Measurements from ENCODE around the gene OR52W1.
"Not testable (repeated sequence)": the region's sequence is repeated elsewhere in the genome, so short reads cannot be mapped to it uniquely, and the experiment has no call there.

OR52W1 gene

DNA sequence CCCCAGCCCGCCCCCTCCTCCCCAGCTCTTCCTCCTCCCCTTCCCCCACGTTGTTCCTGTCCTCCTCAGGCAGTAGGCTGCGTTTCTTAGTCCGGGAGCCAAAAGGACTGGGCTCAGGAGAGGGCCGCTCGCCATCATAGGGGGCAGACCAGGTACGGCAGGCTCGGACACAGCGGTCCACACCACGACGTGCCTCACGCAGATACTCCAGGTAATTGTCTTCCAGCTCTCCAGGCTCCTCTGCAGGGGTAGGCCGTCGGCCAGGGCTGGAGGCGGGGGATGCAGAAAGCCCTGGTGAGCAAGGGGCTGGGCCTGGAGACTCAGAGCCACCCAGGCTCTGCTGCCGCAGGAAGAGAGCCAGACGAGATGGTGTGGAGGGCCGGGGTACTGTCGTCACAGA is 18.7 kb downstream of the OR52W1 start:
- no peak for DNase-seq (ENCODE audit: low spot score)

DNA sequence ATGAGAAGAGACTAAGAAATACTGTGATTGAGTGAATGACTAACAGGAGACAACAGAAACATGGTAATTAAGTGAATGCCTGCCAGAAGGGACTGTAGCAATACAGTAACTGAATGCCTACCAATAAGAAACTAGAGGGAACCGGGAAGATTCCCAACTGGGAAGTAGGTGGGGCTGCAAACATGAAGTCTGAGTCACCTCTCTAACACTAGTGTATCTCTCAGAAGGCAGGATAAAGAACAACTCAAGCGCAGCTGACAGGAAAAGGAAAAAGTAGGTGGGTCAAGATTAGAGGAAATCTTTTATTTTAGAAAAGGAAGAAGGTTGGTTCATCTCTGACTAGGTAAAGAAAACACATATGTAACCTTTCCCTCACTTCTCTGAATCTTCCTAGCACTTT is 20.3 kb downstream of the OR52W1 start:
- no peak for DNase-seq (ENCODE audit: low spot score)

GRCh38 chr11:6223854-6224253 is 24.8 kb downstream of the OR52W1 start:
- DNase-seq (ENCODE audit: low spot score) = no peak

DNA sequence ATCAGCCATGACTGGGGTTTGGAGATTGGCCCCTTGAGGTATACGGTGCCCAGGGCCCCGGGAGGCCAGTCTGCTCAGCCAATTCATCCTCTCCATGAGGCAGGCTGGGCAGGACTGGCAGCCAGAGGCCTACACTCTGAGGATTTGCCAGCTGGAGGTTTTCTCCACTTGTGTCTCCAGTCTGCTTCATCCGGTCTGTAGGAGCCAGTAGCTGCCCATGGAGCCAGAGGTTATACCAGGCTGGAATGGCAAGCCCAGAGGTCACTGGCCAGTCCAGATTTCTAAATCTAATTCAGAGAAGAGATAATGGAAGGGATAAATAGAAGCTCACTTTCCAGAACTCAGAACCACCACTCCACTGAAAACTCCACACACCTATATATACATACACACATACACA is 25.4 kb downstream of the OR52W1 start:
- no peak for DNase-seq (ENCODE audit: low spot score)

GRCh38 chr11:6225024-6225423 is 26.0 kb downstream of the OR52W1 start:
- DNase-seq (ENCODE audit: low spot score) = no peak

DNA sequence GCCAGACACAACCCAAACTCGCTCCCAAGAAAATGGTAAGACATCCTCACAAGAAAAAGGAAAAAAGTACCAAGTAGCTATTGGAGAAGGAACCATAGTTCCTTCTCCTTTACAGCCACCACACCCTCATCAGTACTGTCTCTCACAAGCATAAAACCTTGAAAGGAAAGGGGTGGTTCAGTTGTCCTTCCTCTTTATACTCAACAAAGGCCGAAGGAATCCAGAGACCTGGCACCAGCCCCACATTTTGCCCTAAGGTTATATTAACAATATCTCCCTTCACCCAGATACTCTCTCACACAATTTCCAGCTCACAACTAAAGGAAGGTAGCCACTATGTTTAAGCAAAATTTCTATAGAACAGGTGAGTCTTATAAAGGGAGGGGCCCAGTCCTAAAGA is 26.9 kb downstream of the OR52W1 start:
- no peak for DNase-seq (ENCODE audit: low spot score)

DNA sequence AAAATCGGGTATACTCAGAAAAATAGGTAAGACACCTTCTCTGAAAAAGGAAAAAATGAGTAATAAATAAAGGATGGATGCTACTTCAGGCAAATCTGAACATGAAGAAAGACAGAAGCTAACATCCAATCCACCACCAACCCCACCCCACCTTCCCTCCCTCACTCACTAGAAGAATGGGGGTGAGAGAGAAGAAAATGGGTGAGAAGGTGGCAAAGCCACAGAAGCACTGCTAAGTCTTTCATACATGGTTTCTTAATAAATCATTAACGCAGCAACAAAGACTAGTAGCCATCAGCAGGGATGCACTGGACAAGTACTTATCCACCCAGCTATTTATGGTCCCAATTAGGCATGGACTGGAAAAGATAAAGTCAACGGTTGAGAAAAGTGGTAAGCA is 29.5 kb downstream of the OR52W1 start:
- DNase-seq (ENCODE audit: low spot score) = no peak

DNA sequence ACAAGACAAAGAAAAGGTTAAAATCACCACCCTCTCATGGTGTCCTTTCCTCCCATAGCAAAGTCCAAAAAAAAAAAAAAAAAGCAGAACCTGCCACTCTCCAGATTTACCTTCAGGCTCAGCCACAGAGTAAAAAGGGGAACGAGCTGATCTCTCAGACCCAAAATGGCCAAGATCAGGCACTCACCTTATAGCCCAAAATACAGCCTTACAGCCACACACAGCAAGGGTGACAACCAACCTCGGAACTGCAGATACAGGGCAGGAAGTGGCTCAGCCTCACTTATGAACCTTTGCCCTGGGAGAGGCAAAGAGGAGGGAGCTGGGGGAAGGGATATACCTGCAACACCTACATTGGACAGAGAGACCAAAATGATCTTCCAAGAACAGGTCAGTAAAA is 30.9 kb downstream of the OR52W1 start:
- no peak for DNase-seq (ENCODE audit: low spot score)

GRCh38 chr11:6232899-6233298 is 33.9 kb downstream of the OR52W1 start:
- no peak for DNase-seq (ENCODE audit: low spot score)

GRCh38 chr11:6233984-6234386 is 35.0 kb downstream of the OR52W1 start:
- no peak for DNase-seq (ENCODE audit: low spot score)

GRCh38 chr11:6234387-6235107 is 35.5 kb downstream of the OR52W1 start, which contains the start of gene FHIP1B:
FHIP1B (minus strand) TSS chr11:6234636; CDS start chr11:6224516, 10,120 bp downstream.
- peak; percentile 100 for DNase-seq (ENCODE audit: low spot score)

DNA sequence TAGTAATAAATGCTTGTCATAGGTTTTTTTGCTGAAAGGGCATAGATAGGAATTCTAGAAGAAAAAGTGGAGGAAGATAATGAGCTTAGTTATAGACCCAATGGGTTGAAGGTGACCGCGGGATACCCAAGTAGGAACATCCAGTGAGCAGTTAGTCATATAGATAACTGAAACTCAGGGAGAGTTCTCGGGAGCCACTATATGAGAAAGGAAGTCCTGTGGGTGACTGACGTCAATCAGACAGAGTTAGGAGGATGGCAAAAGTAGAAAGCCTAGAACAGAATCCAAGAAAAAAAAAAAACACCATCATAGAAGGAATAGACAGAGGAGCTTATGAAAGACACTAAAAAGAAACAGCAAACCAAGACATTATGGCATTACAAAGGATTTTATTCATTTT is 38.2 kb downstream of the OR52W1 start:
- no peak for DNase-seq (ENCODE audit: low spot score)

DNA sequence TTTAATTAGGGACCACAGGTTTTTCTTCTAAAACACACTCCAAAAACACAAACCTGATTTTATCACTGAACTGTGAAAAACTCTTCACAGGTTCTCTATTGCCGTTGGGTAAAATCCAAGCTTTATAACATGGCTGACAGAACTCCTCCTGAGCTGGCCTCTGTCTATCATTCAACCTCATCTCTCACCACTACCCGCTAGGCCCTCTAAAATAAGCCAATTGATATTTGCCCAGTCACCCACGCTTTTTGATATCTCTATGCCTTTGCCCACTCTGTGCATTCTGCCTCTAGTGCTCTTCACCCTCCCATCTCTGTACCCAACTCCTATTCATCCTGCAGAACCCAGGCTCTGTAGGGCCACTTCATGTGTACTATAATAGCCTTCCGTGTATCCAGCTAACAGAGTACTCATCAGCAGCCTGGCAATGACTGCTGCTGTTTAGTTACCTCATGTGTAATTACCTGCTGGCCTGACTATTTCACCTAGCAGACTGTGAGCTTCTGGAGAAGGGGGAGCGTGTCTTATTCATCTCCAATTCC is 38.8 kb downstream of the OR52W1 start:
- no peak for DNase-seq (ENCODE audit: low spot score)

- DNase-seq (ENCODE audit: low spot score) = no peak
Measured at GRCh38 chr11:6238902-6239301, 39.9 kb downstream of the OR52W1 start, which contains the start of gene CNGA4. CNGA4 (plus strand) TSS chr11:6239089; CDS start chr11:6239207, 118 bp downstream.

DNA sequence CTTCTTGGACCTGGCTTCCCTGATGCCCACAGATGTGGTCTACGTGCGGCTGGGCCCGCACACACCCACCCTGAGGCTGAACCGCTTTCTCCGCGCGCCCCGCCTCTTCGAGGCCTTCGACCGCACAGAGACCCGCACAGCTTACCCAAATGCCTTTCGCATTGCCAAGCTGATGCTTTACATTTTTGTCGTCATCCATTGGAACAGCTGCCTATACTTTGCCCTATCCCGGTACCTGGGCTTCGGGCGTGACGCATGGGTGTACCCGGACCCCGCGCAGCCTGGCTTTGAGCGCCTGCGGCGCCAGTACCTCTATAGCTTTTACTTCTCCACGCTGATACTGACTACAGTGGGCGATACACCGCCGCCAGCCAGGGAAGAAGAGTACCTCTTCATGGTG is 41.1 kb downstream of the OR52W1 start:
- DNase-seq (ENCODE audit: low spot score) = no peak

DNA sequence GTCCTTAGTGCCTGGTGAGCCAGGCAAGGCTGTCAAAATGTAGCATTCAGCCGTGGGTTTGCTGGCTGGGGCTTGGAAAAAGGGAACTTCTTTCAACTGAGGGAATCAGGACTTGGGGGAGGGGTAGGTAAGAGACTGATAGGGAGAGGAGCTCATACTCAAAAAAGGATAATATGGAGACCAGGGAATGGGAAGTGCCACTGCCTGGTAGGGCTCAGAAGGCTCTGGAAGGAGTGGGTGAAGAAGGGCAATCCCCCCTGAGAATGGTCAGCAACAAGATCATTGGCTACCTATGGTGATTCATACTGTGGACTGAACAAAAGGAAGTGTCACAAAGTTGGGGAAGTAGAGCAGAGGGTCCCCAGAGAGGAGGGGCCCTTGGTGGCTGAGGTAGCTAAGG is 41.8 kb downstream of the OR52W1 start:
- no peak for DNase-seq (ENCODE audit: low spot score)

GRCh38 chr11:6241316-6241715 is 42.3 kb downstream of the OR52W1 start:
- no peak for DNase-seq (ENCODE audit: low spot score)

- no peak for DNase-seq (ENCODE audit: low spot score)
Measured at GRCh38 chr11:6245536-6245935, 46.5 kb downstream of the OR52W1 start.

DNA sequence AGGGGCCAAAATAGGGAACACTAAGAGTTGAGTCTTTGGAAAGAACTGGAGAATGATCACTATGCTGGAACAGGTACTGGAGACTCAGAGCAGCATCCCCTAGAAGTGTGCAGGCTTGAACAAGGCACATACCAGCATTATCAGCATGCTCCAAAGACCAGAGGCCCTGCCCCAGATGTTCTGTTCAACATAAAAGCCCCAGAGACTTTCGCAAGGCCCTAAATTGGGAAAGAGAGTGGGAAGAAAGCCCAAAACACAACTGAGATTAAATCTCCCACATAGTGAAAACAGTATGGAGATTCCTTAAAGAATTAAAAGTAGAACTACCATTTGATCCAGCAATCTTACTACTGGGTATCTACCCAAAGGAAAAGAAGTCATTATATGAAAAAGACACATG is 49.2 kb downstream of the OR52W1 start:
- no peak for DNase-seq (ENCODE audit: low spot score)

GRCh38 chr11:6248897-6249296 is 49.9 kb downstream of the OR52W1 start:
- DNase-seq (ENCODE audit: low spot score) = not testable (repeated sequence)
